DMS53 (cell line): Measurements from ENCODE around the gene FEM1A.
"Not testable (repeated sequence)": the region's sequence is repeated elsewhere in the genome, so short reads cannot be mapped to it uniquely, and the experiment has no call there.

Experiments
- DNase-seq: peaks from one replicate; lab custom pipeline; 2025; lab: John Stamatoyannopoulos, UW

The FEM1A gene

DNA sequence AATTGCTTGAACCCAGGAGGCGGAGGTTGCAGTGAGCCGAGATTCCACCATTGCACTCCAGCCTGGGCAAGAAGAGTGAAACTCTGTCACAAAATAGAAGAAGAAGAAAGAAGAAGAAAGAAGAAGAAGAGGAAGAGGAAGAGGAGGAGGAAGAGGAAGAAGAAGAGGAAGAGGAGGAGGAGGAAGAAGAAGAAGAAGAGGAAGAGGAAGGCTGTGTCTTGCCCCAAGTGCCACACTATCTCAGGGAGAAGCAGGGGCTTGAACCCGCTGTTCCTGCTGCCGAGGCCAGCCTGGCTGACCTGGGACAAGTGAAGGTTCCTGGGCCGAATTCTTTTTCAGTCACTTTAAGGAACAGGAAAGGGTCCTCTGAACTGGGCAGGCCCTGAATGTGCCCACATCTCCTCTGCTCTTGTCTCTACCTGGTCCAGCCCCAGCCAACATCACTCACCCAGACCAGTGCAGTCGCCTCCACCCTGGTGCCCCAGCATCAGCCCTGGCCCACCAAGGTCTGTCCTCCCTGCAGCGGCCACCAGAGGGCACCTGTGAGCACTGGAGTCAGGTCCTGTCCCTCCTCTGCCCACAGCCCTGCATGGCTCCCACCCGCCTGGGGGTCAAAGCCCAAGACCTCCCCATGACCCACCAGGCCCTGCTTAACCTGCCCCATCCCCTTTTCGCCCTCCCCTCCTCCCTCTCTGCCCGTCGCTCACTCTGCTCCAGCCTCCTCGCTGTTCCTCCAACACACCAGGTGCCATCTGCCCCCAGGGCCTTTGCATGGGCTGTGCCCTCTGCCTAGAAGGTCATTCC, 20.0 kb downstream of the FEM1A start:
- peak; percentile 77 for DNase-seq

DNA sequence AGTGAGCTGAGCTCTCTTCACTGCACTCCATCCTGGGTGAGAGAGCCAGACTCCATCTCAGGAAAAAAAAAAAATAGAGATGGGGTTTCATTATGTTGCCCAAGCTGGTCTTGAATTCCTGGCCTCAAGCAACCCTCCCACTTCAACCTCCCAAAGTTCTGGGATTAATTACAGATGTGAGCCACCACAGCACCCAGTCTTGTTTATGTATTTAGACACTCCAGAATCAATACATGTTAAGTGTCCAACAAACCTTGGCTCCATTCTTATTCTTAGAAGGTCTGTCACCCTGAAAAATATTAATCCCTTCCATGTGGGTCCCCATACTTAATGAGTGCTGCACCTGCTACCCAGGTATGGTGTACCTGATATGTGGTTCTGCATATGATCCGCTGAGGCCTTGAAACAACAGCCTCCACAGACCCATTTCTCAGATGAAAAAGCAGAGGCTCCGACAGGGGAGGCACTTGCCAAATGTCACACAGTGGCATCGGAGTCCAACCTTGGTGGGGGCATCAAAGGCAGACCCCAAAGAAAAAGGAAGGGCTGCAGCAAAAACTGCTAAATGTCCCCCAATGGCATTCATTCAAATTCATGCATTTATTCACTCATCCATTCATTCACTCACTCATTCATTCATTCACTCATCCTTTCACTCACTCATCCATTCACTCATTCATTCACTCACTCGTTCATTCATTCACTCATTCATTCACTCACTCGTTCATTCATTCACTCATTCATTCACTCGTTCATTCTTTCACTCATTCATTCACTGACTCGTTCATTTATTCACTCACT, 23.3 kb downstream of the FEM1A start:
- DNase-seq = peak; percentile 33

DNA sequence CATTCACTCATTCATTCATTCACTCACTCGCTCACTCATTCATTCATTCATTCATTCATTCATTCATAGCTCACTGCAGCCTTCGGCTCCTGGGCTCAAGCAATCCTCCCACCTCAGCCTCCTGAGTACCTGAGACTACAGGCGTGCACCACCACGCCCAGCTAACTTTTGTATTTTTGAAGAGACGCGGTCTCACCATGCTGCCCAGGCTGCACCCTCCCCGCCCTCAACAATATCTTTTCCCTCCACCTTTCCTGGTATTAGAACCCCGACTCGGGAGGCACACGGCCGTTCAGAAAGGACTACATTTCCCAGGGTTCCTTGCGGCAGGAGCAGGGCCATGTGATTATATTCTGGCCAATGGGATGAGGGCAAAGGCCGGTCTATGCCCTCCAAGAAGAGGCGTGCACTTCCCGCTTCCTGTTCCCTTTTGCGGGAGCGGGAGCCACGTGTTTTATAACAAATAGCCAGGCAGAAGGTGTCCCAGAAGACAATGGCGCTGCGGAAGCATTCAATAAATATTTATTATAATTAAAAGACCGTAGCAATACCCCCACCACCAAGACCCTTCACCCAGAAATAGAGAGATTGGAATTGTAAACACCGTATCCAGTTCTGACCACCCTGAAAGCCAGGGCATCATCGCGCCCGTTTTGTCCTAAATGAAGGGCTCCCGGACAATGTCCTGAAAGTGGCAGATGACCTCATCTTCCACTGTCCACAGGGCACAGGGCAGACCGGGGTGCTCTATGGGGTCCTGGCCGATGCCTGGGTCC, 24.1 kb downstream of the FEM1A start:
- DNase-seq = peak; percentile 97

DNA sequence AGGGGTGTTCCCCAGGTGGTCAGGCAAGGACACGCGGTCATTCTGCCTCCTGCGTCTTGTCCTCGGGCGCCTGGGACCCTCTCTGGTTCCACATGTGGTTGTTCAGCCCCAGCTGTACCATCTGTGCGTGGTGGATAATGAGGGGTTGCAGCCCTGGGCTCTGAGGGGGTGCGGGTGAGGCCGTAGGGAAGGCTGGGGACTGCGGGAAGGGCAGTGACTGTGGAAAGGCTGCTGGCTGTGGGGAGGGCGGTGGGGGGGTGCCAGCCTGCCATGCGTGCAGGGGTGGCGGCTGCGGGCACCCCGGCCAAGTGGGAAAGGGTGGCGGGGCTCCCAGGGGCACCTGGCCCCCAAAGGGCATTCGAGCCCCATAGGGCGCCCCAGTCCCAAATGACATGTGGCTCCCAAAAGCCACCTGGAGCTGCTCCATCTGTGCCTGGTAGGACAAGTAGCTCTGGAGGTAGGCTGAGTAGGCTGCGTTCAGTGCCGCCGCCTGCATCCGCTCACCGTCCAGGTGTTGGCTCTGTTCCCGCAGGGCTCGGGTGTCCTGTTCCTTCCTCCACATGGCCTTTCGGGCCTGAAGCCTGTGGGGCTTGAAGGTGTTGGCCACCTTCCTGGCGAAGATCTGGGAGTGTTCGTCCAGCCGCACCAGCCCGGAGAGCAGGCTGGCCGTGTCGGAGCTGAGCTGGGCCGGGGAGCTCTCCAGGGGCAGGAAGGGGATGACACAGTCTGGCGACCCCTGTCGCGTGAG, 24.8 kb downstream of the FEM1A start:
- peak; percentile 32 for DNase-seq

DNA sequence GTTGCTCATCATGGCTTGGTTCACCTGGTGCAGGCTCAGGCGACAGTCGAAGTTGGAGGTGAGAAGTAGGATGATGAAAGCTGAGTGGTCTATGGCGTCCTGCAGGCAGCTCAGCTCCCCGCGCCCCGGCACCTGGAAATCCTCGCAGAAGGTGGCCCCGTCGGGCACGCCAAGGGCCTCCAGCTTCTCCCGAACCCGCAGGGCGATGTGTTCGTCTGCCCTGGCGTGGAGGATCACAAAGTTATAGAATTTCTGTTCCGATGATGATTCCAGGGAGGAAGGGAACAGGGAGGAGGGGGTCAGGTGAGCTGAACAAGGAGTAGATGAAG, 25.4 kb downstream of the FEM1A start:
- no peak for DNase-seq

DNA sequence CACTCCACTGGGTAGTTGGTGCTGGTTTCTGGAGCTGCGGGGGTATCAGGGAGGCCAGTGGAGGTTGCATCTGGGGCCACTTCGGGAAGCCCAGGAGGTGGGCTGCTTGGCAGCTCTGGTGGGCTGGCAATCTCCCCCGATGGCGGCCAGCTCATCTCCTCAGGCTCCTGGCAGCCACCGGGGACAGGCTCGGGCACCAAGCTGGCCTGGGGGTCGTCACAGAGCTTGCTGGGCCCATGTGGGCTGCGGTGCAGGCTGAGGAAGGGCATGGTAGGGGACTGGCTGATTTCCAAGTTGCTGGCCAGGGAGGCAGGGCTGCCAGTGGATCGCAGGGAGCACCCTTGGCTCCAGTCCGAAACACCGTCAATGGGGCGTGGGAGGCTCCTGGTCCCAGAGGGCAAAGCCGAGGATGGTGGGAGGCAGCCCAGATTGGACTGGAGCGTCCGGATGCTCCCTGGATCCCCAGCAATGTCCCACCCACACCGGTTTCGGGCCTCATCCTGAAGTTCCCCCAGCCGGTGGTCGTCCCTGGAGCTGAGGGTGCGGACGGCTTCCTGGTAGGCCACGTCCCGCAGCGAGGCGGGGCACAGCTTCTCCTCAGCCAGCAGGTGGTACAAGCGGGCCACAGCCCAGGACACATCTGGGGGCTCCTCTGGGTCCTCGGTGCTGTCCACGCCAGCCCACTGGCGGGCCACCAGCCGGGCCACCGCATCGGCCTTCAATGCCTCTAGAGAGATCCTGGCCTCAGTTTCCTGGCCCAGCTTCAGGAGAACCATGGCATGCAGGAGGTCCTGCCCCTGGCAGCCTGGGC, 26.1 kb downstream of the FEM1A start:
- no peak for DNase-seq

DNA sequence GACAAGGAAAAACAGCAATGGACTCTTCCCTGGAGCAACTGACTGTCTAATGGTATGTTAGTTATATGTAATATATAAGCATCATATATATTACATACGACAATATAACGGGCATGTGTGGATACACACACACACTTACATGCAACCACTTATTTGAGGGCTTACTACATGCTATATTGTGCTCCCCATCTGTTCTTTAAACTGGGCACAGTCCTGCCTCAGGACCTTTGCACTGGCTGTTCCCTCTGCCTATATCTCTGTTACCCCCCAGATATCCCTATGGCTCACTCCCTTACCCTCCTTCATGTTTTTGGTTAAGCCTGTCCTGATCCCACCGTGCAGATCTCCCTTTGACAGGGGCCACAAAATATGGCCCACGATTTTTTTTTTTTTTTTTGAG, 29.7 kb downstream of the FEM1A start:
- DNase-seq = no peak

DNA sequence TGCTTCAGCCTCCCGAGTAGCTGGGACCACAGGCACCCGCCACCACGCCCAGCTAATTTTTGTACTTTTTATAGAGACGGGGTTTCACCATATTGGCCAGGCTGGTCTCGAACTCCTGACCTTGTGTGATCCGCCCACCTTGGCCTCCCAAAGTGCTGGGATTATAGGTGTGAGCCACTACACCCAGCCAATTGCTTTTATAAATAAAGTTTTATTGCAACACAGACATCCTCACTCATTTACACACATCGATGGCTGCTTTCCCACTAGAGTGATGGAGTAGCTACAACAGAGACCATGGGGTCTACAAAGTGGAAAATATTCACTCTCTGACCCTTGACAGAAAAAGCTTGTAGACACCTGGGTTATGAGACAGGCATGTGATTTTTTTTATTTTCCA, 30.8 kb downstream of the FEM1A start:
- not testable (repeated sequence) for DNase-seq

DNA sequence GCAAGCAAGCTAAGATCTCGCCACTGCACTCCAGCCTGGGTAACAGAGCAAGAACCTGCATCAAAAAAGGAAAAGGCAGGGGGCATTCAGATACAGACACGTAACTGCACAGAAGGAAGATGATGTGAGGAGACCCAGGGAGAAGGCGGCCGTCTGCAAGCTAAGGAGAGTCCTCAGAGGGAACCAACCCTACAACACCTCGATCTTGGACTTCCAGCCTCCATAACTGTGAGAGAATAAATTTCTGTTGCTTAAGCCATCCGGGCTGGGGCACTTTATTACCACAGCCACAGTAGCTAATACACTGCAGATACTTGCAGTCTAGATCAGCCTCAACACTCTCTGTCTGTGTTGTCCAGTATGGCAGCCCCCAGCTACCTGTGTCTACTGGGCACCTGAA, 32.0 kb downstream of the FEM1A start:
- DNase-seq = no peak

DNA sequence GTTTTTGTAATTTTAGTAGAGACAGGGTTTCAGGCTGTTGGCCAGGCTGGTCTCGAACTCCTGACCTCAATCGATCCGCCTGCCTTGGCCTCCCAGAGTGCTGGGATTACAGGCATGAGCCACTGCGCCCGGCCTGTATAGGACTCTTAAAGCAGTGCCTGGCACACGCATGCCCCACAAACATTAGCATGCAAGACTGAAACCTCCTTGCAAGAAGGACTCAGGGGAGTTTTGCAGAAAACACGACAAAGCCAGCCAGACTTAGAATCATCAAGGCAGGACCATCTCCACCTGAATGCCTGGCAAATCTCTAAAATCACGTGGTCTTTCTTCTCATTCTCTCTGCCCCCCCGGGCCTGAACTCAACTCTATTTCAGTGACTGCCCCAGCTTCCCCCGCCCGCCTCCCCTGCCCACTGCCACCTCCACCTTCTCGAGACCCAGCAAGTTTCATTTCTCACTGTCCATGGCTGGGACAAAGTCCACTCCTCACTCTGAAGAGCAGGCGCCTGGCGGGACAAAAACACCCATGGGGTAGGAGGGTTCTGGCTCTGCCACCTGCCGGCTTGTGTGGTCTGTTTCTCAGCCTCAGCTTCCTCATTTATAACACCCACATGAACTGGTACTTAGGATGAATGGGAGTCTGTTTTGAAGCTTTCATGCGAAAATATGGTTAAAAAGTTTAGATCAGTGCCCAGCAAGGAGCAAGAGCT, 37.6 kb downstream of the FEM1A start:
- DNase-seq = peak; percentile 57

DNA sequence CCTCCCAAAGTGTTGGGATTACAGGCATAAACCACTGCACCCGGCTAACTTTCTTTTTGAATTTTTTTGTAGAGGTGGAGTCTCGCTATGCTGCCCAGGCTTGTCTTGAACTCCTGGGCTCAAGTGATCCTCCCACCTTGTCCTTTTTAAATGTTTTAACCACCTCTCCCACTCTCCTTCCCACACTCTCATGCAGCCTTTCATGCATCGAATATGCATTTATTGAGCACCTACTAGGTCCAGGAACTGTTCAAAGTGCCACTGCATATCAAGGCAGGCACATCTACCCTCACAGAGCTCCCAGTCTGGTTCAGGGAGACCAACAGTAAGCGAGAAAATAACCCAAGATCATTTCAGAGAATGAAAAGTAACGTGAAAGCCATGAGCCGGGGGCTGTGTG, 38.8 kb downstream of the FEM1A start:
- DNase-seq = no peak

DNA sequence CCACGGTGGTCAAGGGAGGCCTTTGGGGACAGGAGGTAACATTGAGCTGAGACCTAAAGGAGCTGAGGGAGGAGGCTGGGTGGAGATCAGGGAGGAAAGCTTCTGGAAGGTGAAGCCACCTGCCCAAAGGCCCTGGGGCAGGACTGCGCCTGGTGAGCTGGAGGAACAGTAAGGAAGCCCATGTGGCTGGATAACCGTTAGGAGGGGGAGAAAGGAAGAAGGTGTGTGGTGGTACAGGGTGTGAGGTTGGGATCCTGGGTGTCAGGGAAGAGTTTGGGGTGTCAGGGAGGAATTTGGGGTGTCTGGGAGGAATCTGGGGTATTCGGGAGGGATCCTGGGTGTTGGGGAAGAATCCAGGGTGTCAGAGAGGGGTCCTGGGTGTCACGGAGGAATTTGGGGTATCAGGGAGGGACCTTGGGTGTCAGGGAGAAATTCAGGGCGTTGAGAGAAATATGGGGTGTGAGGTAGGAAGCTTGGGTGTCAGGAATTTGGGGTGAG, 39.3 kb downstream of the FEM1A start:
- DNase-seq = no peak

DNA sequence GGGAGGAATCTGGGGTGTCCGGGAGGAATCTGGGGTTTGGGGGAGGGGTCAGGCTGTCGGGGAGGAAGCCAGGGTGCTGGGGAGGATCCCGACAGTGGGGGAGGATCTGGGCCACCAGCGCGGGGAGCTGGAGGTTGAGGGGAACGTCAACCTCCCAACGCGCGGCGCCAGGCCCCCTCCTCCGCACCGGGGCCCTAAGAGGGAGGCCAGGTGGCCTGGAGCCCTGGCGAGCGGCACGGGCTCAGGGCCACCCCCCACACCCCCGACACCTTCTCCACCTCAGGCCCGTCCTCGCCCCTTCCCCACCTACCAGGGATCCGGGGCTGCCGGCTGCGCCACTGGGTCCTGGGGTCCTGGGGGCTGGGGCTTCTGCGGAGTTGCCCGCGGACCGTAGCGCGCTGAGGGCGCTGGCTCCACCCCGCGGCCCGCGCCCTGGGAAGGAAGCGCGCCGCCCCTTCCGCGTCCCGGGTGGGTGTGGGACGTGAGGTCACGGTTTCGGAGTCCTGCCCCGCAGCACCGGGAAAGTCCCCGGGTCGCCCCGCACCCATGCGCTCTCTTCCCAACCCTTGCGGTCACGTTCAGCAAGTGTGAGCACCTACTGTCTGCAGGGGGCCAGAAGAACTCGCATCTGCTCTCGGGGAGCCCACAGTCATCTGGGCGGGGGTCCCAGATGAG, 39.9 kb downstream of the FEM1A start, which contains the start of gene TICAM1:
TSS of gene TICAM1 (minus strand) at position 409 of the 675 bp plus-strand sequence. CDS start 13,335 bp downstream, outside the sequence.
- DNase-seq = peak; percentile 79

DNA sequence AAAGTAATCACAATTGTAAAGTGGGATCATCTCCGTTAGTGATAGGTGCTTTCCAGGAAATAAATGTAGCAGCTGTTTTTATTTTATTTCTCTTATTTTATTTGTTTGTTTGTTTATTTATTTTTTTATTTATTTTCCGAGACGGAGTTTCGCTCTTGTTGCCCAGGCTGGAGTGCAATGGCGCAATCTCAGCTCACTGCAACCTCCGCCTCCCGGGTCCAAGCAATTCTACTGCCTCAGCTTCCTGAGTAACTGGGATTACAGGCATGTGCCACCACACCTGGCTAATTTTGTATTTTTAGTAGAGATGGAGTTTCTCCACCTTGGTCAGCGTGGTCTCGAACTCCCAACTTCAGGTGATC, 40.4 kb downstream of the FEM1A start:
- DNase-seq = not testable (repeated sequence)

DNA sequence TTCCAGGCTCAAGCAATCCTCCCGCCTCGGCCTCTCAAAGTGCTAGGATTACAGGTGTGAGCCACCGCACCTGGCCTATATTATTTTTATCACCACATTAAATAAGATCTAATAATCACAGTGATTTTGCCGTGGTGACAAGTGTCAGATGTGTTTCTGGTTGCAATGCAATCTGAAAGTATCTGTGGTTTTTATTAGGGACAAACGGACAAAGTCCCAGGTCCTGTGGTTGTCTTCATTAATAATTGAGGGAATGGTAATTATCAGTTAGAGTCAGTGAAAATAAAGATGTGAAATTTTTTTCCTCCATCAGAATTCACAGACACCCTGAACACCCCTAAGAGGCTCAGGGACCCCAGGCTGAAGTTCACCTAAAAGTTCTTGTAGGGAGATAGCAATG, 41.2 kb downstream of the FEM1A start:
- no peak for DNase-seq

DNA sequence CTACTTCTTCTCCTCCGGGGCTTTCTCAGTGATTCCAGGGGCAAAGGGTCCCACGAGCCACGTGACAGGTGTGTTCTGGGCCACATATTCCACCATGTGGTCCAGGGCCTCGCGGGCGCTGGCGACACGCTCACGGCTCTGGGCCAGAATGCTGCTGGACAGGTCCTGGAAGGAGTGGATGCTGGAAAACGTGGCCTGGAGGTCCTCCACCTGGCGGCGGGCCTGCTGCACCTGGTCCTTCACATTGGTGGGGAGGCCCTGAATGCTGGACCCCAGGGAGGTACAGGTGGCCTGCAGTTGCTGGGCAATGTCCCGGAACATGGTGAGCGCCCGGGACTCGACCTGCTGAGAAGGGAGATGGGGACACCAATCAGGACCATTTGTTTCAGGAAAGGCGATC, 47.7 kb downstream of the FEM1A start:
- DNase-seq = no peak

DNA sequence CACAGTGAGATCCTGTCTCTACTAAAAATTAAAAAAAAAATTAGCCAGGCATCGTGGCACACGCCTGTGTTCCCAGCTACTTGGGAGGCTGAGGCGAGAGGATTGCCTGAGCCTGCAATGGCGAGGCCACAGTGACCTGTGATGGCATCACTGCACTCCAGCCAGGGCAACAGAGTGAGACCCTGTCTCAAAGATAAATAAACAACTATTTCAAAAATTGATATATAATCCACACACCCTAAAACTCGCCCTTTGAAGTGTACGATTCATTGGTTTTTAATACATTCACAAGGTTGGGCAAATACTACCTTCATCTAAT, 52.1 kb downstream of the FEM1A start:
- DNase-seq = no peak

DNA sequence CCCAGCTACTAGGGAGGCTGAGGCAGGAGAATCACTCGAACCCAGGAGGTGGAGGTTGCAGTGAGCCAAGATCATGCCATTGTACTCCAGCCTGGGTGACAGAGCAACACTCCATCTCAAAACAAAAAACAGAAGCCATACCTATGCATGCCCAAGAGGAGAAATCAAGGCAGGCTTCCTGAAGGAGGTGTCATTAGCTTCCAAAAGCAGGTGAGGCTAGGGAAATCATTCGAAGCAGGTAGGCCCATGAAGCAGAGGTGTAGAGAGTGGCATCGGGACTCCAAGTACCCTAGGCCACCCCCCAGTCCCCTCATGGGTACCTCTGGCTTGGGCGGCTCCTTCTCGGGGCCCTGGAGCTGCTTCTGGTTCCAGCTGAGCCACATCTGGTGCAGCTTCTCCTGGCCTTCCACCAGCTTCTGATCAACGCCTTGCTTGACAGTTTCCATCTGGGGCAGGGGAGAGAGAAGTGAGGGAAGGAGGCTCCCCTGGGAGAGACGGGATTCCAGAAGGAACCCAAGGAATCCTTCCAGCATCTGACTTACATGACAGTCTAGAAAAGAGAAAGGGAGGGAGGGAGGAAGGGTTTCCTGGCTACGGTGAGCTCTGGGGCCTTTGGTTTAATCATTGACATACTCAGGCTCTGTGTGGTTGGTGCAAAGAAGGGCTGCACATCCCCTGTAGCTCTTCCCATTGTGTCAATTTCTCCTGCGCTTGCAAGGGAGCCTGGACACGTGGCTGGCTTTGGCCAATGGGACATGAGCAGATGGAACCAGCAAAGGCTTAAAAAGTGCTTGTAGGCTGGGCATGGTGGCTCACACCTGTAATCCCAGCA, 53.0 kb downstream of the FEM1A start:
- DNase-seq = peak; percentile 81

DNA sequence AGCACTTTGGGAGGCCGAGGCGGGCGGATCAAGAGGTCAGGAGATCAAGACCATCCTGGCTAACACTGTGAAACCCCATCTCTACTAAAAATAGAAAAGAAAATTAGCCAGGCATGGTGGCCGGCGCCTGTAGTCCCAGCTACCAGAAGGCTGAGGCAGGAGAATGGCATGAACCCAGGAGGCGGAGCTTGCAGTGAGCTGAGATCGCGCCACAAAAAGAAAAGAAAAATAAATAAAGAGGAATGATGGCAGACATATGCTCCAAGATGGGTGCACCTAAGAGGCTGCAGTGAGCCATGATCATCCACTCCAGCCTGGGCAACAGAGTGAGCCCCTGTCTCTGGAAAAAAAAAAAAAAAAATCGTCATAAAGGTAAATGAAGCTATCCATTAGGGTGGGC, 54.4 kb downstream of the FEM1A start:
- not testable (repeated sequence) for DNase-seq
